GM19193 (cell line): Measurements from ENCODE around the gene NOTCH1.
A peak's percentile ranks its signal among the peaks of the same experiment; 100 is the strongest.

Experiments used
- POLR2A ChIP-seq: IDR thresholded peaks from 4 replicates; pipeline ENCODE4 v1.6.1; 2011; ENCODE audit not compliant: insufficient read depth, insufficient read length; ENCODE audit errors: extremely low read depth

NOTCH1 gene

DNA sequence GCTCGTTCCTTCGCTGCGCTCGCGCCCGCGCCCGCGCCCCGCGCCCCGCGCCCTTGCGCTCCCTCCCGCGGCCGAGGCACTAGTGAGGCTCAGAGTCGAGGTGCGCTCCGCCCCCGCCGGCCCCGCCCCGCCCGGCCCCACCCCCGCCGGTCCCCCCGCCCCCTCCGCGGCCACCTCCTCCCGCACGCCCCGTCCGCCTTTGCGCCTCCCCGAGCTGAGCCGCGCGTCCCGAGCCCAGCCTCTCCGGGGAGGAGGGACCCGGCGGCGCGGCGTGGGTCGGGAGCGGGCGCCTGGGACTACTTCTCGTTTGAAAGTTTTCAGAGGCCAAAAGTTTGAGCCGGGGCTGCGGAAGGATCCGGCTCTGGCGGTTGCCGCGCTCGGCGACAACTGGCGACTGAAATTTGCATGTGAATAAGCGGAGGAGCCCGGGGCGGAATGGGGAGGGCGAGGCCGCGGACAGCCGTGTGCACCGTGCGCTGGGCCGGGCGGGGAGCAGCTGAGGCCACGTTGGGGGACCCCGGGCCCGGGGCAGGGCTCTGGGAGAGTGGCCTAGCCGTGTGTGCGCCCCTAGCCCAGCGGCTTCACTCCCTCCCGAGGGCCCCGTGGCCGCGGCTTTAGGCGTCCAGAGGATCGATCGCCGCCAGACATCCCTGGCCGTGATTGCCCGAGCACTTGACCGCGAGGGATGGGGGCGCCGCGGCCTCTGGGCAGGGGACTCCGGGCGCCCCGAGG lies at the start of gene NOTCH1:
TSS of gene NOTCH1 (minus strand) at position 84 of the 732 bp plus-strand sequence. CDS start 262 bp downstream, outside the sequence.
- peak; percentile 78 for TF ChIP-seq POLR2A

DNA sequence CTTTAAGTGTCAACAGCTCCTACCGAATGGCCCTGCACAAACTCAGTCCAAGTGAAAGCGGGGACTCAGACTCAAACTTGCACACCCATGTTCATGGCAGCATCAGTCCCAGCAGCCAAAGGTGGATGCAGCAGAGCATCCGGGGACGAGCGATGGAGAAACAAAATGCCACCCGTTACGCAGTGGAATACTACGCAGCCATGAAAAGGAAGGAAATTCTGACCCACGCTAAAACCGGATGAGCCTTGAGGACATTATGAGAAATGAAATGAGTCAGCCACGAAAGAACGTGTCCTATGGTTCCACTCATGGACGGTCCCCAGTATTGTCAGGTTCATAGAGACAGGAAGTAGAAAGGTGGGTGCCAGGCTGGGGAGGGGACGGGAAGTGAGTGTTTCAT lies 48.6 kb upstream of the NOTCH1 start:
- no peak for TF ChIP-seq POLR2A

DNA sequence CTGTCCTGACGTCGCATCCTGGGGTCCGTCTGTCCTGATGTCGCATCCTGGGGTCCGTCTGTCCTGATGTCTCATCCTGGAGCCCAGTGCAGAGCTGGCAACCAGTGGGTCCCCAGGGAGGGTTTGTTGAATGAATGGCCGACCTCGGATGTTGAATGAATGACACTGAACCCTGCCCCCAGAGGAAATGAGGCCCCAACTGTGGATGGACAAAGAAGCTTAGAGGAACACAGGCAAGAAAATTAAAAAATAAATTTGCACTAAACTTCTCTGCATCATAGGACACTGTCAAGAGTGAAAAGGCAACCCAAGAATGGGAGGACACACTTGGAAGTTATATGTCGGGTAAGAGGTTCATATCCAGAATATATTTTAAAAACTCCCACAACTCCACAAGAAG lies 47.7 kb upstream of the NOTCH1 start:
- TF ChIP-seq POLR2A = no peak

DNA sequence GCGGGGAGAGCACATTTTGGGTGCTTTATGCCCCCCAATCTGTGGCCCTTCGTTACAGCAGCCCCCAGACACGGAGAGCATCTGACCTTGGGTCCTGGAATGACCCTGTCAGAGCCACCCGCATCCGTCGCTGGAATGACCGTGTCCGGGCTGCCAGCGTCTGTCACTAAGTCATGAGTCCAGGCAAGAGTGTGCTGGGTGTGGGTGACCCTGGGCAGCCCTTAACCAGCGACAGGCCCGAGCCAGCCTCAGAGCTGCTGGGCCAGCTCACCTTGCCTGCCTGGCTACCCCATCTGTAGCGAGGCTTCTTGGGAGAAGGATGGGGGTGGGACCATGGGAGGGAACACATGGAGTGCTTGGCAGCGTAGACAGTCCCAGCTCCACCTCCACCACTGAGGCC lies 46.8 kb upstream of the NOTCH1 start:
- TF ChIP-seq POLR2A = no peak

DNA sequence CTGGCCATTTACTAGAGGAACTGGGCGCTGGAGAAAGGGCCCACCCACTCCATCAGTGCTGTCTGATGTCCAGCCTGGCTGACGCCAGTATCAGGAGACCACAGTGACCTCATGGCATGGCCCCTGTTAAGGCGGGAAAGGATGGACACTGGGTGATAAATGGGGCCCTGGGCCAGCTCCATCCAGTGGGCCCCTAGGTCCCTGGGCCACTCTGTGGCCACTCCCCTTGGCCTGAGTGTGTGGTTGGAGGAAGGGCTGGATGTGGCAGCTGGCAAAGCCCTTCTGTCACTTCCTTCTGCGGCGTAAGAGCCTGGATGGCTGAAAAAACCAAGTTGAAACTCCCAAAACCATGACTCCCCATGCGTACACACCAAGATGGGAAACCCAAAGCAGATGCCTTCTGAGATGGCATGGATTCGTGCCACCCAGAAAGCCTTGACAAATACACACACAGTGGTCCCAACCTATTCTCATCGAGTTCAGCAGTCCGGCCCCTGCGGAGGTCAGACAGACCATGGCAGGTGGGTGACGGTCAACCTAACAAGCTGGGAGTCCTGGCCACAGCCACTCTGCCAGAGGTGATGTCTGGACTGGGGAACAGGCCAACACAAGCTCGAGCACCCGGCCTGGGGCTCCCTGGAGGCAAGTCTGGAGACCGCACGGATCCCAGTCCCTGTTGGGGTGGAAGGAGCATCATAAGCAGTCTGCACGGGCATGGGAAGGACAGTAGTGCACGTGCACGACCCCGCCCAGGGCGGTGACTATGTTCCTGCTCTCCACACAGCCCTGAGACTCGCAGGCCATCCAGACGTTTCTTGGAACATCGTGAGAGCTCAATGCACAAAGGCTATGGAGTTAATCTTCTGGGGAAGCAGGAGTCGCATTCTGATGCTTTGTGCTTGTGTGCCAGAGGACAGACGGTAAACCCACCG lies 45.2 kb upstream of the NOTCH1 start:
- no peak for TF ChIP-seq POLR2A

DNA sequence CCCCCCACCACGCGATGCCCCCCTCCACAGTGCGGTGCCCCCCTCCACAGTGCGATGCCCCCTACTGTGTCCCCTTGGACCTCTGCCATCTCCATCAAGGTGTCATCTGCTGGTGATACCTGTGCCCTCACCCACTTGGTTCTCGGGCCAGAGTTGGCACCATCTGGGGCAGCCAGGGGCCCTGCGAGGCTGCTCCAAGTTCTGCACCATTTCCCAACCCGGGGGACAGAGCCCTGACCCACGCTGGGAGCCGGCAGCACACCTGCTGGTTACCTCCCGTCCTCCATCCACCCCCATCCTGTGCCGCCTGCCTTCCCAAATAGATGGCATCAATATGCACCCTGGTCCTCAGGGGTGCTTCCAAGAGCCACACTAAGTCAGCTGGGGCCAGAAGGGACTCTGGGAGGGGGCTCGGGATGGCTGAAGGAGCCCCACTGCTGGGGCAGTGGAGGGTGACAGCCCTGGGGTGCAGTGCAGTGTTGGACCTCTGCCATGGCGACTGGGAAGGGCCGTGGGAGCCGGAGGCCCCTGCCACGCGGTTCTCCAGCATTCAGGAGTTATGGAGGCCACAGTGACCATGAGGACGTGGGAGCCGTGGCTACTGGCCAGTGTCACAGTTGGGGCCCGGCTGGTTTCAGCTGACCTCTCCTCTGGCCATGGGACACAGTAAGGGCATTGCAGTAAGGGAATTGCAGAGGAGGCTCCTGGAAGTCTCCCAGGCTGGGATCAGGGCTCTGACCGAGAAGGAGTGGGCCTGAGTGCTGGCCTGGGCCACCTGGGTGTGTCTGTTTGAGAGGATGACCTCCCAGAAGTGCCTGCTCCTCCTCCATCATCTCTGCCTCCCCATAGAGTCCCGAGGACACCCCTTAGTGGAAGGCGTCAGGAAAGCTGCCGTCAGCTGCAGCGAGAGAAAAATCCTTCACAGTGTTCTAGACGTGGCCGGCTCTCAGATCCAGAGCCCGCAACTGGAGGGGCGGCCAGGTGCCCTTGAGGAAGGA lies 44.2 kb upstream of the NOTCH1 start:
- no peak for TF ChIP-seq POLR2A

DNA sequence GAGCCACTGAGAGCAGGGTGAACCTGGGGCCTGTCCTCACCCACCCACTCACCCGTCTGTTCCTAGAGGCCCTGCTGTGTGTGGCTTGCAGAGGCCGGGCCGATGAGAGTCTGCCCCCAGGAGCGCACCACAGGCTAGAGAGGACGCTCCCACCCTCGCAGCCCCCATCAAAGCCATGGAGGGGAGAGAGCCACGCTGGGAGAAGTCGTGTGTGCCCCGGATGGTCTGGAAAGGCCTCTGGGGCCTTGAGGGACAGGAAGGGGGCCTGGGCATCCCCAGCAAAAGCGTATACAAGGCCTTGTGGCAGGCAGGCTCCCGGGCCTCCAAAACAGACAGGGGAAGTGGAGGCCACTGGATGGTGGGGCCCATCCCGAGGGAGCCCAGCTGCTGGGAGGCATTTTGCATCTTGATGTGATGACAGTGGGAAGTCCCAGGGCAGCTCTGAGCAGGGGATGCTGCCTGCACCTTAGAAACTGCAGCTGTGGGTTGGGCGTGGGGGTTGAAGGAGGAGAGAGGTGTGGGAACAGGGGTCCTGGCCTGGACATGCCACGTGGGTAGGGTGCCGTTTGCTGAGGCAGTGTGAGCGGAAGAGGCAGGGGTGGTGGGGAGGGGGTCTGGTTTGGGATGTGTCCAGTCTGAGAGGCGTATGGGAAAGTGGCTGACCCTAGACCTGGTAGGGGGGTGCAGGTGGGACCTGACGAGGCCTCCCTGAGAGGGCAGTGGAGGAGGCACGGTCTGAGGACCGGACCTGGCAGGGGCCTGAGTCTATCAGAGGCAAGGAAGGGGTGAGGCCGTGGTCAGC lies 43.0 kb upstream of the NOTCH1 start:
- no peak for TF ChIP-seq POLR2A

DNA sequence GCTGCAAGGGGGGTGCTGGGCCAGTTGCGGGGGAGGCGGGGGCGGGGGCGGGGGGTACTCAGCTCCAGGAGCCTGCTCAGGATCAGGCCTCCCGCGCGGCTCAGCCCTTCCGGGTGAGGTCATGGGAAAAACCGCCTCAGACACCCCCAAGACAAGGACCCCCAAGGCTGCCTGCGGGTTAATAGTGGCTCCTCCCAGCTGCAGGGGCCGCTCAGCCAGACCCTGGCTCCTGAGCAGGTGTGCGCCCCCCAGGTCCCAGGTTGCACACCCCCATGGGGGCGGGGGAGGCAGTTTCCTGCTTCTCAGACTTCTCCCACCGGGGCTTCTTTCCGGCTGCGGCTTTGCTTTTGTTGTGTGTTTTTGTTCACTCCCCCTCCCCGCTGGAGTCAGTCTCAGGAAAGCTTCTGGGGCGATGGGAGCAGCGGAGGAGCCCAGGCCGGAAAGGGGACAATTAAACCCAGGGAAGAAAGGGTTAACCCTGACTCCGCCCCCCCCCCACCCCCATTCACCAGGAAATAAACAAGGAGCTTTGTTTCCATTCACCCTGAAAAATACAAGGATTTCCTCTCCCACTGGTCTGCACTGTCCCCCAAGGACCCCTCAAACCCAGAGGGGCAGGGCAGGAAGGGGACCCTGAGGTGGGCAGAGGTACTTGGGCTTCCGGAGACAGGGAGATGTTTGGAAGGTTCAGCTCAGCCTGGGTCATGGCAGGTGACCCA lies 42.3 kb upstream of the NOTCH1 start:
- TF ChIP-seq POLR2A = no peak

DNA sequence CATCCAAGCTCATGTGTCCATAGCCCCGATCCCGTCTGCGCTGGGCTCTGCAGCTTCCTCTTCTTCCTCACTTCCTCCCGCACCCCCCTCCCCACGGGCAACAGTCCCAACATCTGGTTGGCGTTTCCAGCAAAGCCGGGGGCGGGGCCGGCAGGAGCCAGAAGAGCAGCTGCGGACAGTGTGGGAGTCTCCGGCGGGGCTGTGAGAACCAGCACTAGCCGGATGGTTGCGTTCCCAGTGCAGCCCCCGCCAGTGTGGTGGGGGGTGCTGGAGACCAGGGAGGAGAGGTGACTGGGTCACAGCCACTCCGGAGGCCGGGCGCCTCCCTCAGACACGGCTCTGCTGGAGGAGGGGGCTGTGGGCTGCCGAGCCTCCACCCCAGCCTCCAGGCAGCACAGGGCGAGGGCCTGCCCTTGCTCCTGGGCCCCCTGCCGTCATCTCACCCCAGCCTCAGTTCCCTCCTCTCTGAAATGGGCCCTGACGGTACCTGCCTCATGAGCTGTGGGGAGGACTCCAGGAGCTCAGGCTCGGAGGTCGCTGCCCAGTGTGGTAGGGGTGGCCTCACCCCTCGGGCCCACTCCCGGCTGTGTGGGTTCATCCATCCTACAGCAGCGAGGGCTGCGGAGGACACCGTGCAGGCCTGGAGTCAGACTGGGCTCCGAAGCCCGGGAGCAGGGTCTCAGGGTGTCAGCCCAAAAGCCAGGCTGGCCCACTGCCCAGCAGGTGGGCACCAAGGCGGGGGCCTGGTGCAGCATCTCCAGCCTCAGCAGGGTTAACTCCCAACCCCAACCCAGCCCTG lies 41.5 kb upstream of the NOTCH1 start:
- no peak for TF ChIP-seq POLR2A

DNA sequence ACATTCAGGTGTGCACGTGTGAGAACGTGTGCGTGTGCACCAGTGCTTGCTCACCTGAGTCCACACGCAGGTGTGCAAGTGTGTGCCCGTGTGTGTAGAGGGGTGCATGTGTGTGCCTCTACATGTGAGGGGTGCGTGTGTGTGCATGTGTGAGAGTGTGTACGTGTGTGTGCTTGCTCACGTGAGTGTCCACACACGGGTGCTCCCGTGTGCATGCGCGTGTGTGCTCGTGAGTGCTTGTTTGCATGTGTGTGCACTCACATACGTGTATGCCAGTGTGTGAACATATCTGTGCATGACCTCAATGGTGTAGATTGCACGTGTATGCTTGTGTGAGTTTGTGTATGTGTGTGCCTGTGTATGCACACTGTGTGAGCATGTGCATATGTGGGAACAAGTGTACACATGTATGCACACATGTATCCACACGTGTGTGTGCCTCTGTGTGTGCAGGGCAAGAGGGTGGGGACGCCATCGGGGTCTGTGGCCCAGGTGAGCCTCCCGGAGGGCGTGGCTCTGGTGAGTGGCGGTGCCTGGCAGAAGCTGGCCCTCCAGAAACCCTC lies 40.6 kb upstream of the NOTCH1 start:
- TF ChIP-seq POLR2A = no peak

DNA sequence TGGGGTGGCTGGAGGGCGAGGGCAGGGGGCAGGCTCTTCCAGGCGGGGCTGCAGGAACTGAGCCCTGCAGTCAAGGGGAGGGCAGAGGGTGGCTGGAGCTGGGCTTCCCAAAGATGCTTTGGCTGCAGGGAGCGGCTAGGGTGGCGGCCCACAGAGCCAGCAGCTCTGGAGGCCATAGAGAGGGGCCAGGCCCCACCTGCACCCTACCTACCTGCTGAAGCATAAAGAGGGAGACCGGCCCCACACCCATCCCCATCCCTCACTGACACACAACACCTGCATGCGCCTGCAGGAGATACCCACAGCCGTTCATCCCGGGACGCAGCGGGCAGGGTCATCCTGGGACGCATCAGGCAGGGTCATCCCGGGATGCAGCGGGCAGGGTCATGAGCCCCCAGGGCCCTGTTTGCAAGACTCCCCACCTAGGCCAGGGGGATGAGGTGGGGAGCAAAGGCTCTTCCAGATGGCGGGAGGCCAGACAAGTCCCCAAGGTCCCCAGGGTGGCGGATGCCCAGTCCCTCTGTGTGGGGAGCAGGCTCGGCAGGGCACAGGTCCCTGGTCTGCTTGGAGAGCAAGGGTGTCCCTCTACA lies 39.8 kb upstream of the NOTCH1 start:
- no peak for TF ChIP-seq POLR2A

DNA sequence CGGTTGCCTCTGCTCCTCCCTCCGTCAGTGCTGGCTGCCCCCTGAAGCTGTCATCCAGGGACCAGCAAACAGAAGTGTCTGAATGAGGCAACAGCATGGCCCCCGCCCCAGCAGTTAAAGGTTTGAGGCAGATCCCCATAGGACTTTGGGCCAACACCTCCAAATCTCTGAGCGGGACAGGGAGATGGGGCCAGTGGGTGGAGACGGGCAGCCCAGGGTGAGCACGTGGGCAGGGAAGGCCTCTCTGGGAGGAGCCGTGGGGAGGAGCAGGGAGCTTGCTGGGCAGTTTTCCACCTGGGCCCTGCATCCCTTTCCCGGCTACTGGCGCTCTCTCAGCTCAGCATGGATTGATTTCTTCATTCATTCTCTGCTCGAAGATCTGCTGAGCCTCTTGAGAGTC lies 39.1 kb upstream of the NOTCH1 start:
- TF ChIP-seq POLR2A = no peak

DNA sequence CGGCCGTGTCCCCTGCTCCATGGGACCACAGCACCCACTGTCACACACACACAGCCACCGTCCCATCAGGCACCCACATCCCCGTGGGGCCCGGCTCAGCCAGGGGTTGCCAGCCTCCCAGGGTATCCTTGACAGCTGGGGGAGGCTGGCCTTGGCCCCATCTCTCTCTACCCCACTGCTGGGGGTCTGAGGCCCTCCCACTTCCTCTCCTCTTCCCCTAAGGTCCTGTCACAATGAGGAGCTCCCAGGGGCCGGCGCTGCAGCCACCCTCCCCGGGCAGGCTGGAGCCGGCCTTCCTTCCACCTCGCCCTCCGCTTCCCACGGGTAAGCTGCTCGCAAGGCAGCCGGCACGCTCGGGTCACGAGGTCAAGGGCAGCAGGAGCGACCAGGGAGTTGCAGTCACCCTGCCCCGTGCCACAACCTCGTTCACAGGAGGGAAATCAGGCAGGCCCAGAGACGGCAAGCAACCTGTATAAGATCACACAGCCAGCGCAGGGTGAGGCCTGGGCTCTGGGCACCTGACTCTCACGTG lies 38.6 kb upstream of the NOTCH1 start:
- TF ChIP-seq POLR2A = no peak
